Activated naive CD4-positive, alpha-beta T cell treated with anti-CD3 and anti-CD28 coated beads for 36 hours (primary cell): ENCODE results near the gene LZTS2. TPM values are rescaled to one million over a fixed set of nuclear protein-coding genes. Genes with fewer than 3 reads are reported as not detected.

Experiments used
- CTCF ChIA-PET: fragments of 350-600 bp; sonication (Branson Sonifier 250); formaldehyde crosslinking; loops from one replicate; lab custom pipeline; 2021; ENCODE audit warnings: antibody characterized with exemption; lab: Charles Lee
- DNase-seq: peaks from one replicate; pipeline ENCODE4 v3.0.0-alpha.2; 2020
- H3K27ac Mint-ChIP-seq: one replicate; pipeline ENCODE4 v1.8.0; 2021; ENCODE audit warnings: mild to moderate bottlenecking, mixed read lengths
- H3K27me3 Mint-ChIP-seq: one replicate; pipeline ENCODE4 v1.8.0; 2021; ENCODE audit warnings: low read depth, mixed read lengths
- H3K36me3 Mint-ChIP-seq: one replicate; pipeline ENCODE4 v1.8.0; 2021; ENCODE audit warnings: low read depth, mixed read lengths
- H3K4me1 Mint-ChIP-seq: one replicate; pipeline ENCODE4 v1.8.0; 2021; ENCODE audit warnings: low read depth, mixed read lengths
- H3K4me3 Mint-ChIP-seq: one replicate; pipeline ENCODE4 v1.8.0; 2021; ENCODE audit warnings: mild to moderate bottlenecking, moderate library complexity, mixed read lengths
- H3K9me3 Mint-ChIP-seq: one replicate; pipeline ENCODE4 v1.8.0; 2021; ENCODE audit warnings: mixed read lengths
- intact Hi-C: fragments of 100-400 bp; cut with micrococcal nuclease; formaldehyde crosslinking; loops from one replicate; pipeline ENCODE4 v1.15.1; 2023
- microRNA-seq: library from miRNA; unstranded; fragments of <30 nt; microRNA quantifications from one replicate; pipeline ENCODE4 v1.2.0, GENCODE V29; 2022; ENCODE audit warnings: borderline microRNAs expressed, borderline replicate concordance
- total RNA-seq, 2 experiments: library from RNA; stranded (reverse); gene quantifications; one replicate each; pipeline ENCODE4 v1.2.3, GENCODE V29; 2021

Gene LZTS2
- total RNA-seq, 2 experiments from 2014 or later = 8.3 to 8.9 TPM

DNA sequence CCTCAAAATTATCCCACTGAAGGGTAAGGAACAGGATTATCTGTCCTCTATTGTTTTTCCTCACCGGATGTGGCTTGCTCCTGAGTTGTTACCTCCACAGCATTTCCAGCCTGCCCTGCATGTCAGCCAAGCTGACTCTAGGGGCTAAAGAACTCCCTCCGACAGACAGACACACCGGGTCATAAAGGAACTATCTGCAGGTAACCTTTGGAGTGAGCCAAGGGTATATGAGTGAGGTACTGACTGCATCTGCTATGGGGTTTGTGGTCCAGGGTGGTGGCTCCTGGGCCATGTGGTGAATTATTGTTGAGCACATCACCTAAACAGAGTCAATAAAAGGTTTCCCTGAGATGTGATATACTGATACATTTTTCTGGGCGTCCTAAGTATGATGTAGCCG lies 55.3 kb downstream of the LZTS2 start:
- Mint-ChIP-seq H3K36me3 (peaks cover 8% of the 10 kb centered on the region), H3K9me3 (no peaks in the 10 kb centered on the region), H3K4me3 (no peak overlapping the region), H3K4me1 (peaks cover 12% of the 10 kb centered on the region), H3K27ac (no peak overlapping the region), H3K27me3 (peaks cover 10% of the 10 kb centered on the region)
- no peak for DNase-seq
- CTCF ChIA-PET = interaction anchor here (1.0 to 1.5 kb wide), 4 partner anchors 8 to 36 kb away, joined by 3 to 16 read pairs (median 6); no protein-coding TSS in a partner anchor
- intact Hi-C loops = no loop called here

DNA sequence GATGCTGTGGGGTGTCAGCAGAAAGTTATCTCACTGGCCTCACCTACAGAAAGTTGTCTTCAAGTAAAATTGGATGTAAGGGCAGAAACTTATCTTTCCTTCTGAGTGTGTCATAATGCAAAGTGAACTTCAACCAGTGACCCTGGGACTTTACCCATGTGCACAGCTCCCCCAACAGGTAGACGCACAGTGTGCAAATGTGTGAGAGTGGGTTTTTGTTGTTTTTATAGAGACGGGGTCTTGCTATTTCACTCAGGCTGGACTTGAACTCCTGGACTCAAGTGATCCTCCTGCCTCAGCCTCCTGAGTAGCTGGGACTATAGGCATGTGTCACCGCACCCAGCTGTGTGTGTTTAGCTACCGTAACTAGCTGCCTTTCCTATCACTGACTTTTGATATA lies 55.8 kb downstream of the LZTS2 start:
- Mint-ChIP-seq H3K4me1 (peaks cover 11% of the 10 kb centered on the region), H3K27ac (no peak overlapping the region), H3K36me3 (peaks cover 8% of the 10 kb centered on the region), H3K27me3 (peaks cover 8% of the 10 kb centered on the region), H3K9me3 (no peaks in the 10 kb centered on the region), H3K4me3 (no peak overlapping the region)
- intact Hi-C loops = no loop called here
- CTCF ChIA-PET = interaction anchor here (0.8 to 1.6 kb wide), 7 partner anchors 9 to 87 kb away, joined by 3 to 16 read pairs (median 5); no protein-coding TSS in a partner anchor
- DNase-seq = no peak

DNA sequence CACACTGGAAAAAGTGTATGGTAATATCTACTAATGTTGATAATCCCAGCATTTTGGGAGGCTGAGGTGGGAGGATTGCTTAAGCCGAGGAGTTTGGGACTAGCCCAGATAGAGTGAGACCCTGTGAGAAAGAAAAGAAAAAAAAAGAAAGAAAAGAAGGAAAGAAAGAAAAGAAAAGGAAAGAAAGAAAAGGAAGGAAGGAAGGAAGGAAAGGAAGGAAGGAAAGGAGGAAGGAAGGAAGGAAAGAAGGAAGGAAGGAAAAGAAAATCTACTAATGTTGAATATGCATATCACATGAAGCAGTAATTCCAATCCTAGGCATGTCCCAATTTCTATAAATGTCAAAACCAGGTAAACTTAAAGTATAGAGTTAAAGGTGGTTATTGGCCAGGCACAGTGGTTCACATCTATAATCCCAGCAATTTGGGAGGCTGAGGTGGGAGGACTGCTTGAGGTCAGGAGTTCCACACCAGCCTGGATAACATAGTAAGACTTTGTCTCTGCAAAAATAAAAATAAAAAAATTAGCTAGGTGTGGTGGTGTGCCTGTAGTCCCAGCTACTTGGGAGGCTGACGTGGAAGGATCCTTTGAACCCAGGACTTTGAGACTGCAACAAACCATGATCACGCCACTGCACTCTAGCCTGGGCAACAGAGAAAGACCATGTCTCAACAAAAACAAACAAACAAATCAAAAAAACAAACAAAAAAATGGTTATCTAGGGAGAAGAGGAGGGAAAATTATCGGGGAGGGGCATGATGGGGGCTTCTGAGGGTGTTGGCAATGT lies 57.0 kb downstream of the LZTS2 start:
- Mint-ChIP-seq H3K27ac (no peak overlapping the region), H3K36me3 (peaks cover 8% of the 10 kb centered on the region), H3K4me1 (peaks cover 13% of the 10 kb centered on the region), H3K9me3 (no peaks in the 10 kb centered on the region), H3K27me3 (peaks cover under 1% of the 10 kb centered on the region), H3K4me3 (no peak overlapping the region)
- DNase-seq = no peak
- CTCF ChIA-PET = interaction anchor here (0.9 to 13.7 kb wide), 6 partner anchors 11 to 85 kb away, joined by 3 to 326 read pairs (median 6); no protein-coding TSS in a partner anchor
- intact Hi-C loops = no loop called here

Small RNAs within 50 kb of the gene (microRNA-seq; reads per million reads assigned to microRNA genes)
- gene MIR608 = not detected

Other genes with a start within 250 kb of the LZTS2 start
- gene SLF2, start 86.8 kb upstream of the LZTS2 start, total RNA-seq = 10 to 100 TPM; 29.3 to 30.3 TPM
- gene SEMA4G, start 30.3 kb upstream of the LZTS2 start, total RNA-seq = under 1 TPM; 0.48 to 0.59 TPM
- 10 to 100 TPM; 45.0 to 47.3 TPM for gene MRPL43, start 12.3 kb upstream of the LZTS2 start, total RNA-seq
- gene TWNK, start 12.3 kb upstream of the LZTS2 start, total RNA-seq = 10 to 100 TPM; 10.4 to 11.4 TPM
- gene PDZD7, start 31.3 kb downstream of the LZTS2 start, total RNA-seq = under 1 TPM; 0.37 to 0.62 TPM
- 10 to 100 TPM; 15.7 to 17.1 TPM for gene SFXN3, start 31.4 kb downstream of the LZTS2 start, total RNA-seq
- gene KAZALD1, start 62.2 kb downstream of the LZTS2 start, total RNA-seq = under 1 TPM; 0.52 to 0.62 TPM
- gene TLX1, start 131.5 kb downstream of the LZTS2 start, total RNA-seq = not detected
- not detected for gene LBX1, start 229.7 kb downstream of the LZTS2 start, total RNA-seq